AG10803 (cell line): ENCODE measurements around the gene RUSF1.

Experiments used
- DNase-seq: peaks from one replicate; pipeline ENCODE4 v3.0.0; 2010; ENCODE audit warnings: low read depth
- H3K4me3 ChIP-seq: 2 replicates; pipeline ENCODE4 v1.5.1; 2011; ENCODE audit warnings: mild to moderate bottlenecking, low read length, control low read depth
- TF ChIP-seq, protein P1 (sequence below): conservative IDR thresholded peaks from 2 replicates; pipeline ENCODE4 v1.5.1; 2011; ENCODE audit warnings: mild to moderate bottlenecking, low read length, control low read depth, inconsistent platforms

The RUSF1 gene

DNA sequence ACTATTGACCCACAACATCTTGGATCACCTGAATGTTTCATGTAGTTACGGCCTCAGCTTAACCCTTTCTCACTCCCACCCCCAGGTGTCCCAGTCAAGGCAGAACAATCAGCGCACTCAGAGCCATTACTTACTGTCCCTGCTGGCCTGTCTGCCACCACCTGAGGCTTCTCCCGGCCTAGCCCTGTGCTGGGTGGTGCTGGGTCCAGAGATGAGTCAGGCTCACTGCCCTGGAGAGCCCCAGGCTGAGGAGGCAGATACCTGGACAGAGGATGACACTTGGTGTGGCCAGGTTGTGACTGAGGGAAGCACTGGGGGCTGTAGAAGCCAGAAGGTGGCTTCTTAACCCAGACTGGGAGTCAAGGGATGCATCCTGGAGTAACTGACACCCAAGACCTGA lies 29.2 kb downstream of the RUSF1 start:
- DNase-seq: no peak
- TF ChIP-seq, protein P1, sequence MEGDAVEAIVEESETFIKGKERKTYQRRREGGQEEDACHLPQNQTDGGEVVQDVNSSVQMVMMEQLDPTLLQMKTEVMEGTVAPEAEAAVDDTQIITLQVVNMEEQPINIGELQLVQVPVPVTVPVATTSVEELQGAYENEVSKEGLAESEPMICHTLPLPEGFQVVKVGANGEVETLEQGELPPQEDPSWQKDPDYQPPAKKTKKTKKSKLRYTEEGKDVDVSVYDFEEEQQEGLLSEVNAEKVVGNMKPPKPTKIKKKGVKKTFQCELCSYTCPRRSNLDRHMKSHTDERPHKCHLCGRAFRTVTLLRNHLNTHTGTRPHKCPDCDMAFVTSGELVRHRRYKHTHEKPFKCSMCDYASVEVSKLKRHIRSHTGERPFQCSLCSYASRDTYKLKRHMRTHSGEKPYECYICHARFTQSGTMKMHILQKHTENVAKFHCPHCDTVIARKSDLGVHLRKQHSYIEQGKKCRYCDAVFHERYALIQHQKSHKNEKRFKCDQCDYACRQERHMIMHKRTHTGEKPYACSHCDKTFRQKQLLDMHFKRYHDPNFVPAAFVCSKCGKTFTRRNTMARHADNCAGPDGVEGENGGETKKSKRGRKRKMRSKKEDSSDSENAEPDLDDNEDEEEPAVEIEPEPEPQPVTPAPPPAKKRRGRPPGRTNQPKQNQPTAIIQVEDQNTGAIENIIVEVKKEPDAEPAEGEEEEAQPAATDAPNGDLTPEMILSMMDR: no peak
- no peak overlapping the region for H3K4me3 ChIP-seq

DNA sequence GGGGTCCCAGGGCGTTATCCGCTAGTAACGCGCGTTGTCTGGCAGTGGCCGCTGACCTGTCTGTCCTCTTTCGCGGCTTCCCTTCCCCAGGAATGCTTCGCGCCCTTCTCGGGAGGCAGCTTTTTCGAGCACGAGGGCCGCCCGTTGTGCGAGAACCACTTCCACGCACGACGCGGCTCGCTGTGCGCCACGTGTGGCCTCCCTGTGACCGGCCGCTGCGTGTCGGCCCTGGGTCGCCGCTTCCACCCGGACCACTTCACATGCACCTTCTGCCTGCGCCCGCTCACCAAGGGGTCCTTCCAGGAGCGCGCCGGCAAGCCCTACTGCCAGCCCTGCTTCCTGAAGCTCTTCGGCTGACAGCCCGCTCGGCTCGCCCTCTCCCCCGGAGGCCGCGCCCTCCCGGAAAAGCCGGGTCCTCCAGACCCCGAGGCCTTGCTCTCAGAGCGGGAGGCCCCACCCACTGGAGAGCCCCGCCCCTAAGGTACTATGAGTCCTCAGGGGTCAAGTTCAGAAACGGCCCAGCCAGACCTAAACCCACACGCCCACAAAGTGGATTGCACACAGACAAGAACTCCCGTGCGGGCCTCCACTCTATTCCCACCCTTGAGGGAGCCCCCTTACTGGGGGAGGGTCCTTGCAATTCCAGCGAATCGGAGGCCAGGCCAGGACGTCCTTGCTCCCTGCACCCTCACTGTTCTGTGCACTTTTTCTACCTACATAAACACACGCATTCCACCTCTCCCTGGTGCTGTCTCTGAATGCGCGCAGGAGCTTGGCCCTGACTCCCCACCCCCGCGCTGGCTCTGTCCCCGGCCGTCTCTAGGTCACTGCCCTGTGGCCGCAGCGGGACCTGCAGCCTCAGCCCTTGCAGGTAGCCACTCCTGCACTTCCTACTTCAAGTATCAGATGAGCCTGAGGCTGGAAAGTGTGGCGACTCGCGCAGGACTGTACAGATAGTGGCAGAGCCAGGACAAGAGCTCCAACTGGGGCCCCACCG lies 30.7 kb downstream of the RUSF1 start:
- no peak for DNase-seq
- H3K4me3 ChIP-seq: no peak overlapping the region
- TF ChIP-seq, protein P1: no peak

DNA sequence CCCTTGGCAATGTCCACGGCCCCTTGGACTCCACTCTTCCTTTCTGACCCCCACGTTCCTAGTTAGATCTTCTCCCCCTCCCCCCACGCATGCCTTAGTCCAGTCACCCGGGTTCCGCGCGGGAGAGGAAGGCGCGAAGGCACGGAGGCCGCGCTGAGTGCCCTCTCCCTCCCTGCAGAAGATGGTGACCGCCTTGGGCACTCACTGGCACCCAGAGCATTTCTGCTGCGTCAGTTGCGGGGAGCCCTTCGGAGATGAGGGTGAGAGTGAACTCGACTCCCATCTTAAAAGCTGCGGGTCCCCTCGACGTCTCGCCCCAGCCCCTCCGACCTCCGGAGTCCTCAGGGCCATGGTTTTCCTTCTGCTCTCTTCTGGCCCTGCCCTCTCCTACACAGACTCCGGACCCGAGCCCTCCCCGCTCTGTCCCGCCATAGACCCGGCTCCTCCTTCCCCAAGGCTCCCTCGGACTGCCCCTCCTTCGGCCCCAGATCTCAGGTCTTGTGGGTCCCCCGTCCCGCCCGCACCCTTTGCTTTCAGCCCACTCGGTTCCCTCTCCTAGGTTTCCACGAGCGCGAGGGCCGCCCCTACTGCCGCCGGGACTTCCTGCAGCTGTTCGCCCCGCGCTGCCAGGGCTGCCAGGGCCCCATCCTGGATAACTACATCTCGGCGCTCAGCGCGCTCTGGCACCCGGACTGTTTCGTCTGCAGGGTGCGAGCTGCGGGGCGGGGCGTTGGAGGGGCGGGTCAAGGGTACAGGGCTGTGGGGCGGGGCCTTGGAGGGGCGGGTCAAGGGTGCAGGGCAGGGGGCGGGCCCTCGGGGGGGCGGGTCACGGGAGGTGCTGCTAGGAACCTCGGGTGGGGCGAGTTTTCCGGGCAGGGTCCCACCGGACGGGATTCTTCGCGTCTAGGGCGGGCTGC lies 31.6 kb downstream of the RUSF1 start:
- TF ChIP-seq, protein P1: no peak
- H3K4me3 ChIP-seq: no peak overlapping the region
- no peak for DNase-seq

DNA sequence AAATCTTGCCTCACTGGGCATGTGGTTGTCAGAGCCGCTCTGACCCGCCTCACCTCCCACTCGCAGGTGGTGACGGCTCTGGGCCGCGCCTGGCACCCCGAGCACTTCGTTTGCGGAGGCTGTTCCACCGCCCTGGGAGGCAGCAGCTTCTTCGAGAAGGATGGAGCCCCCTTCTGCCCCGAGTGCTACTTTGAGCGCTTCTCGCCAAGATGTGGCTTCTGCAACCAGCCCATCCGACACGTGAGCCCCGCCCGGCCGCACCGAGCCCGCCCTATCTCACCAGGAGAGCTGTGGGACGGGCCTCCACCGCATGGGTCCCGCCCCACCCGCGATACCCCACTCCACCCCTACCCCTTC lies 32.3 kb downstream of the RUSF1 start:
- H3K4me3 ChIP-seq: no peak overlapping the region
- TF ChIP-seq, protein P1: no peak
- no peak for DNase-seq

DNA sequence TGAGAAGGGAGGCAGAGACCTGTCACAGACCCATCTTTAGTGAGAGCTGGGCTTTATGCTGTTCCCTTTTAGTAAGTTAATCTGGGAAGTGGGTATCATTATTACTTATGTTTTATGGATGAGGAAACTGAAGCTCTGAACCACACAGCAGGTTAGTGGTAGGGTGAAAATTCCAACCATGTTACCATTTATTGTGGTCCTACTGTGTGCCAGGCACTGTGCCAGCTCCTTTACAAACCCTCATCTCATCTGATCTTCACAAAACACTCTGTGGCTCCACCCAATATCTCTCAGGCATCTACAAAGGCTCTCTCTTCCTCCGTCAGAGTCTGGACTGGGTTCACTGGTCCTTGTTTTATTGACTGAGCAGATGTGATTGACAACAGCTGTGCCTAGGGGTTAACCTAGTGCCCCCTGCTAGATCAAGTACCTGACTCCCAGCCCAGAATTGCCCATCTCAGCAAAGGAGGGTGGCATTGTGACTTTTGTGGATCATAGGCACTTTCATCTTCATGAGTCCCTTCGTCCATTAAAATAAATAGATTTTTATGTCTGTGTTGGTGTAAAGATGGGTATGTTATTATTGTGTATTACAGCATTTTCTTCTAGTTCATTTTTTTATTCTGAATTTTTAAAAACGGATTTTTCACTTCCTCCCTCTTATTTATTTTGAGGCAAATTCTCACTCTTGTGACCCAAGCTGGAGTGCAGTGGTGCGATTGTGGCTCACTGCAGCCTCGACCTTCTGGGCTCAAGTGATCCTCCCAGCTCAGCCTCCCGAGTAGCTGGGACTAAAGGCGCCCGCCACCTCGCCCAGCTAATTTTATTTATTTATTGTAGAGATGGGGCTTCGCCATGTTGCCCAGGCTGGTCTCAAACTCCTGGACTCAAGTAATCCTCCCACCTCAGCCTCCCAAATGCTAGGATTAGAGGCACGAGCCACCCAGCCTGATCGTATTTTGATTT lies 33.1 kb downstream of the RUSF1 start:
- no peak for DNase-seq
- no peak overlapping the region for H3K4me3 ChIP-seq
- TF ChIP-seq, protein P1: no peak

DNA sequence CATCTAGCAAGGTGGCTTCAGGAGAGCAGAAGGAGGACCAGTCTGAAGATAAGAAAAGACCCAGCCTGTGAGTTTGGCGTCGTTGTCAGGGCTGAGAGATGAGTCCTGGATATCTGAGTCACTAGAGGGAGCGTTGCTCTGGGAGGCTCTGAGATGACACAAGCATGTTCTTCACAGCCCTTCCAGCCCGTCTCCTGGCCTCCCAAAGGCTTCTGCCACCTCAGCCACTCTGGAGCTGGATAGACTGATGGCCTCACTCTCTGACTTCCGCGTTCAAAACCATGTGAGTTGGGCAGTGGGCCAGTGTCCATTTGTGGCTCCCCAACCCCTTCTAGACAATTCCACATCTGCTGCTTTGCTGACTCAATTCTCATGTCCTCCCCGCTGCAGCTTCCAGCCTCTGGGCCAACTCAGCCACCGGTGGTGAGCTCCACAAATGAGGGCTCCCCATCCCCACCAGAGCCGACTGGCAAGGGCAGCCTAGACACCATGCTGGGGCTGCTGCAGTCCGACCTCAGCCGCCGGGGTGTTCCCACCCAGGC lies 33.9 kb downstream of the RUSF1 start:
- TF ChIP-seq, protein P1: no peak; the same call in 1 of the 2 replicates
- peak; percentile 91 for DNase-seq
- H3K4me3 ChIP-seq: no peak overlapping the region
